ELF-1 (cell line): ENCODE results near the gene GHR.

Experiments used
- DNase-seq: peaks from one replicate; pipeline ENCODE4 v3.0.0-alpha.2; 2016; ENCODE audit warnings: low read depth, low spot score

Gene GHR

GRCh38 chr5:42423285-42424165 is at the start of gene GHR:
TSS of gene GHR (plus strand) at chr5:42423439. CDS start at chr5:42565875, 142,436 bp downstream.
- DNase-seq: peak; percentile 92

DNA sequence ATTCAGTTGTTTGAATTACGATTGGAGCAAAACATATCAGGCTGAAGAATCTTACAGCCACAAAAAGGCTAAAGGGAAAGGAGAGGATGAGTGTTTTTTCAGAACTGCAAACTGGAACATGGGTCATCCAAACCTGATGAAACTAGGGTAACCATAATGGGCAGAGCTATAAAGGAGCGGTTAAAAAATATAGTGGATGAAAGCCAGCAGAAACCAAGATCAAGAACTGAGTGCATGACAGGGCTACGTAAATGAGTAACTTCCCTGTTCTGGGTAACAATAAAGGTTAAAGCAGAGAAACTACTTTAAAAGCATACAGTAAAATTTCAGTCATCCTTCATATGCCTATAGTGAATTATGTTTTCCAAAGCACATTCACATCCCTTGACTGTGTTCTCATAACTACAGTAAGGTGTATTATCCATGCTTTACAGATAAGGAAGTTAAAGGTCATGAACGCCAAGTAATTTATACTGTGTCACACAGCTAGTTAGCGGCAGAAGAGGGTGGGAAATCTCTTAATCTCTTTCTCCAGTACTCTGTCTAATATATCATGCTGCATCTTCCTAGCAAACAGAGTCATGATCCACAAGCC is 48.5 kb upstream of the GHR start:
- DNase-seq: no peak

DNA sequence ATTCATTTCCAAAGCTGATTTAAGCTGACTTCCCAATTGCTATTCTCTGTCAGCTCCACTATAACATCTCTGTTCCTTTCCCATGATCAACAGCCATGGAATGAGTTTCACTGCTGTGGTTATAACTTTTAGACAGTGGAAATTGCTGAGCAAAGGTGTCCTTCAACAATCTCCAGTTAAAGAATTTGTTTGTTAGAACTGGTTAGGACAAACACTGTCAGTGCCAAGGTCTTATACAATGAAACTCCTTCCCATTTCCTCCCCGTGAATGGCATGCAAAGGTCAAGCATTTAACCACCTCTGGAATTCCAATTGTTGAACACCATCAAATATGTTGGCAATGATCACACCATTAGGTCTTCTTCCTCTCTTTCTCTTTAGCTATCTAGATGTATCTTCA is 45.7 kb upstream of the GHR start:
- no peak for DNase-seq

- no peak for DNase-seq
Measured at GRCh38 chr5:42381973-42382372, 41.3 kb upstream of the GHR start.

DNA sequence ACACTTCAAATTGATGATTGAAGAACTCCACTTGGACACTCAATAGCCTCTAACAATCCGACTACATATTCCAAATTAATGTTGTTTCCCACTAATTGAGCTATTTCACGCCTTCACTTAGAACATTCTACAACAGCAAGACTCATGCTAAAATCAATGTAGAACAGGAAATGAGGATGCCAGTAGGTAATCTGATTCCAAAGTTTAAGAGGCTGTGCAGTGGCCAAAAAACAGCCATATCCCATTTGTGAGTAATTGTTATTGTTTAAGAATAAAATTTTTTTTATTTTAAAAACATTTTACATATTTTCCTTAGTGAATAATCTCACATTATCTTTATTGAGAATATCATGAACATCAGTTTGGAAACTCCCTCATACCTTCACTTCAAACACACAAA is 35.7 kb upstream of the GHR start:
- DNase-seq: no peak

- no peak for DNase-seq
Measured at GRCh38 chr5:42390115-42390514, 33.1 kb upstream of the GHR start.

DNA sequence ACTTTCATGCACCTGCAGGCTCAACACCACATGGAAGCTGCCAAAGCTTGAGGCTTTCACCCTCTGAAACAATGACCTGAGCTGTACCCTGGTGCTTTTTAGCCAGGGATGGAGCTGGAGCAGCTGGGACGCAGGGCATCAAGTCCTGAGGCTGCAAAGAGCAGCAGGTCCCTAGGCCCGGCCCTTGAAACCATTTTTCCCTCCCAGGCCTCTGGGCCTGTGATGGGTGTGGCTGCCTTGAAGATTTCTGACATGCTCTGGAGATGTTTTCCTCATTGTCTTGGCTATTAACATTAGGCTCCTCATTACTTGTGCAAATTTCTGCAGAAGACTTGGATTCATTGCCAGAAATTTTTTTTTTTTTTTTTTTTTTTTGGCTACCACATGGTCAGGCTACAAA is 30.3 kb upstream of the GHR start:
- no peak for DNase-seq

DNA sequence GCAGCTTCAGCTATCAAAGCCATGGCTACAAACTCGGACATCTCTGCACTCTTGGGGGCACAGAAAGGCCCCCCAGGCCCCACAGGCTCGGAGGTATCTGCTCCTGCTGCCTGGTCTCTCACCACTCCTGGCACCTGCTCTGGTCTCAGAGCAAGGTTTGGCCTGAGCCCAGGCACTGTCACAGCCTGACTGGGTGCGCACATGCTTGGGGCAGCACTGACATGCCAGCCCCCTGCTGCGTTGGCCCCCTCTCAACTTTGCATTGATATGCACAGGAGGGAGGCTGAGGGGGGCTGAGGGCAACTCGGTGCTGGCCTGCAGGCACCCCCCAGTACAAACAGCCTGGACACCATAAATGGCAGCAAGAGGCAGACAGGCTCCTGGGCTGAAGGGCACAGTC is 27.1 kb upstream of the GHR start:
- no peak for DNase-seq

DNA sequence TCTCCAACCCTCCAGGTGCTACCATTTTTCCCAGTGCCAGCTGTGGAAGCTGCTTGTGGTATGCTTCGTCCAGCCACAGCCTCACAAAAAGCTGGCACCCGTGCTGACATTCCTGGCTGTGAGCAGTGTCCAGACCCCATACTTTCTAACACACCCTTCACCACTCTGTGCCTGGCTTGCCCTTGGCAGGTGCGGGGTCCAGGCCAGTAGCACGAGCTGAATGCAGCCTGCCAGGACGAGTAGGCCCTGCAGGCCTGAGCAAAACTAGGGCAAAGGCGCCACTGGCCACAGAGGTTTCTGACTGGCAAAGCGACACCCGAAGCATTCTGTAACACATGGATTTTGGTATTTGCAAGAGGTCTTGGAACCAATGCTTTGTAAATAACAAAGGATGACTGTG is 26.0 kb upstream of the GHR start:
- no peak for DNase-seq

GRCh38 chr5:42399702-42400101 is 23.5 kb upstream of the GHR start:
- no peak for DNase-seq

- no peak for DNase-seq
Measured at GRCh38 chr5:42400474-42400873, 22.8 kb upstream of the GHR start.

DNA sequence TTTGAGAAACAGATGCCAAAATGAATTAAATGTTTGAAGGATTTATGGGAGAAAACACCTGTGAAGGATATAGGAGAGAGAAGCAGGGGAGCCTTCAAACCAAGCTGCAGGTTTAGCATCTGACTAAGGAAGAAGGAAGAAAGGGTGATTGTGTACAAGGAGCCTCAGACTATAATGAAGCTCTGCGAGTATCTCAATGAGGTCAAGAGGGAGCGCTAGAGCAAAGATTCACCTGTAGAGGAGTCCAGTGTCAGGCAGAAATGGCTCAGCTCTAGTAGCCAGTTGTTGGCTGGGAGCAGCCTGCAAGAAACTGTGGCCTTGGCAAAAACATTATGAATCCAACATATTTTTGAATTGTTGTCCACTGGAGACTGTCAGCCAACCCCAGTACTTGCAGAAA is 20.0 kb upstream of the GHR start:
- no peak for DNase-seq

GRCh38 chr5:42404366-42404765 is 18.9 kb upstream of the GHR start:
- DNase-seq: no peak

- DNase-seq: no peak
Measured at GRCh38 chr5:42419294-42419693, 3.9 kb upstream of the GHR start.

GRCh38 chr5:42422656-42423280 is 471 bp upstream of the GHR start:
- DNase-seq: peak; percentile 17

DNA sequence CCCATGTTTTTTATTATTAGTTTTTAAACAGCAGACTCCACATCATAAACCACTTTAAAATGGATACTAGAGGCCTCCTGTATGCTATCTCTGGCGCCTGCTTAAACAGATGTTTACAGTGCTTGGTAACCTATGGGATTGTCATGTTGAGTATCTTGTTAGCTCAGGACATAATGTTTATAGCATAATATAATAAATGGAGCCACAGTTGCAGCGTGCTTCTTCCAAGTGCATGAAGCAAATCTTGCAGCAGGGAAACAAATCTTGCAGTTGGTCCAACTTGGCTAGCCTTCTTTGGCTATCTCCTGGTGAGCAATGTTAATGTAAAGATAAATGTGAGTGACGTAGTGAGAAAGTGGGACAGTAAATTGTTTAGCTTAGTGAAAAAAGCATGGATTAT is 2.8 kb downstream of the GHR start:
- no peak for DNase-seq

- DNase-seq: no peak
Measured at GRCh38 chr5:42429694-42430093, 6.5 kb downstream of the GHR start.

GRCh38 chr5:42434047-42434724 is 10.9 kb downstream of the GHR start:
- DNase-seq: no peak

- no peak for DNase-seq
Measured at GRCh38 chr5:42436051-42436450, 12.8 kb downstream of the GHR start.

DNA sequence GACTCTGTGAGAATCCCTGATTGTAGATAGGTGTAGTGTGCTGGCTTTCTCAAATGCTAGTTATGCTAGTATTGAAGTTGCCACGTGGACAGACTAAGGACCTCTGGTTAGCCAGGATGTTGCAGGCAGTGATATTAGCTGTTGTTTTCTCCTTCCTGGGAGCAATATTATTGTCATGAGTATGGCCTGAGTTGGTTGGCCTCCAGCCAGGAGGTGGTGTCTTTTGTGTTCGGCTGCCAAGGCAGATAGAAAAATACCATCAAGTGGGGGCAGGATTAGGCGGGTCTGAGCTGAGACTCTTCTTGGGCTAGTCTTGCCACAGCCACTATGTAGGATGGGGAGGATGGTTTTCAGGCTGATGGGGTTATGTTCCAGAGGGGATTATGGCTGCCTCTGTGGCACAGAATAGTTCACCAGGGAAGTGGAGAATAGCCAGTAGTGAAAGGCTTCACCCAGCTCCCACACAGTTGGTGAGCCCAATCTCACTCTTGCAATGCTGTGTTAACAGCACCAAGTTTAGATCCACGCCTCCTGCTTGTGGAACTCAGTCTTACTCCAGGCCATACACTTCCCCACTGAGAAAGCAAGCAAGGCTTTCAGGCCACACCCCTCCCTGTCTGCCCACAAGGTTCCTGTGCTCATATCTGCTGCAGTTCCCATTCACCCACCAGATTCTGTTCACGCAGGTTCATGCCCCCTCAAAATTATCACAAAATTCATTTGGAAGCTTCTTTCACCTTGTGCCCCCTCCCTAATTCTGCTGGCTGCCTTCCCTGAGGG is 31.2 kb downstream of the GHR start:
- no peak for DNase-seq

GRCh38 chr5:42461033-42461432 is 37.8 kb downstream of the GHR start:
- no peak for DNase-seq

DNA sequence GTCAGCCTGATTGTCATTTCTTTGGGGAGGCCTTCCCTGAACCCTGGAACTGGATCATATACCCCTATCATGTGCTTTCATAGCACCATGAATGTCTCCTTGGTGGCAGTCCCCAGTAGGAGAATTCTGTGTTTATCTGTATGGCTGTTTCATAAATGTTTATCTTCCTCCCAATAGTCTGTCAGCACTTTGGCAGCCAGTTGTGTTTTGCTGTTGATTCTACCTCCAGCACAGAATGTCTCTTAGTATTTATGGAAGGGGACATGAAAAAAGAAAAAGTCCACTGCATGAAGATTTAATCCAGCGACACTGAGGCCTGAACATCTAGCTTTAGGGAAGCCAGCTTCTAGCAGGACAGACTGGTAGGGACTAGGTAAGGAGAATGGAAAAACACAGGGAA is 38.3 kb downstream of the GHR start:
- no peak for DNase-seq
